Bone marrow (tissue), 2 donors: Measurements from ENCODE around the gene CBFA2T2.

Experiments
- DNase-seq, 2 donors: peaks; one replicate each; lab custom pipeline; 2025; lab: John Stamatoyannopoulos, UW

Gene CBFA2T2

GRCh38 chr20:33651562-33652048, 161.7 kb downstream of the CBFA2T2 start:
- no peak for DNase-seq

GRCh38 chr20:33653218-33653899, 163.5 kb downstream of the CBFA2T2 start:
- peak in 1 of 2 donors; percentile 52 for DNase-seq

- DNase-seq: no peak
Observed at GRCh38 chr20:33653900-33654596, 164.2 kb downstream of the CBFA2T2 start.

GRCh38 chr20:33654680-33655161, 164.8 kb downstream of the CBFA2T2 start:
- DNase-seq: no peak

- no peak for DNase-seq
Observed at GRCh38 chr20:33655164-33655563, 165.3 kb downstream of the CBFA2T2 start.

GRCh38 chr20:33656010-33656782, 166.3 kb downstream of the CBFA2T2 start:
- DNase-seq: no peak

GRCh38 chr20:33656783-33657703, 167.1 kb downstream of the CBFA2T2 start:
- DNase-seq: no peak

GRCh38 chr20:33657704-33658095, 167.8 kb downstream of the CBFA2T2 start:
- DNase-seq: no peak

- DNase-seq: no peak
Observed at GRCh38 chr20:33658510-33658909, 168.6 kb downstream of the CBFA2T2 start.

- no peak for DNase-seq
Observed at GRCh38 chr20:33658929-33659328, 169.0 kb downstream of the CBFA2T2 start.

GRCh38 chr20:33659341-33660034, 169.6 kb downstream of the CBFA2T2 start:
- no peak for DNase-seq

GRCh38 chr20:33660035-33660684, 170.3 kb downstream of the CBFA2T2 start:
- no peak for DNase-seq

GRCh38 chr20:33660685-33661058, 170.8 kb downstream of the CBFA2T2 start:
- DNase-seq: no peak

- no peak for DNase-seq
Observed at GRCh38 chr20:33662172-33662571, 172.3 kb downstream of the CBFA2T2 start, which contains the start of gene C20orf144. Gene C20orf144, plus strand, starts transcription at chr20:33662327. Its CDS starts 19 bp downstream, at chr20:33662346.

- peak; percentile 42 to 59 for DNase-seq
Observed at GRCh38 chr20:33663161-33664084, 173.5 kb downstream of the CBFA2T2 start.

- DNase-seq: no peak
Observed at GRCh38 chr20:33664085-33664761, 174.3 kb downstream of the CBFA2T2 start.

GRCh38 chr20:33664762-33665144, 174.9 kb downstream of the CBFA2T2 start:
- DNase-seq: no peak
